GM18519 (cell line): ENCODE results near the gene ACBD4.

Experiments
- ATAC-seq: cut with Tn5 transposase; IDR thresholded peaks from one replicate; pipeline ENCODE4 v1.9.1; 2021; ENCODE audit warnings: mild to moderate bottlenecking, moderate library complexity; ENCODE audit not compliant: unreplicated experiment, low FRiP score

Gene ACBD4

DNA sequence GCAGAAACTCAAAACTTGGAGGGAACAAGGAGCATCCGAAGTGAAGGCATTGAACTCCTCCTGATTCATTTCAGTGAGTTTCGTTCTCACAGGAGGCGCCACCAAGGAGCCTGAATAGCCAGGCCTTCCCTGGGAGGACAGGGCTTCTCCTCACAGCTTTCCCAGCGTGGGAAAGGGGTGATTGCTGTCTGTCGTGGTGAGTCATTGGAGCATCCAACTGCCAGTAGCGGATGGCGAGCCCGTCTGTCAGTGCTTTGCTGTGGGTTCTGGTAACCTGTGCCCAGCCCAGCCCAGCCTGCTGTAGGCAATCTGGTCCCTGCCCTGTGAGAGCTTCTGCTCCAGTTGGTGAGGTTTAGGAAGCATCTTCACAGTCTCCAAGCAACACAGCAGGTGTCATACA is 31.5 kb upstream of the ACBD4 start:
- no peak for ATAC-seq

- ATAC-seq = no peak
These were observed 31.0 kb upstream of the ACBD4 start for GRCh38 chr17:45104497-45104896.

GRCh38 chr17:45104907-45105624 is 30.4 kb upstream of the ACBD4 start:
- no peak for ATAC-seq

DNA sequence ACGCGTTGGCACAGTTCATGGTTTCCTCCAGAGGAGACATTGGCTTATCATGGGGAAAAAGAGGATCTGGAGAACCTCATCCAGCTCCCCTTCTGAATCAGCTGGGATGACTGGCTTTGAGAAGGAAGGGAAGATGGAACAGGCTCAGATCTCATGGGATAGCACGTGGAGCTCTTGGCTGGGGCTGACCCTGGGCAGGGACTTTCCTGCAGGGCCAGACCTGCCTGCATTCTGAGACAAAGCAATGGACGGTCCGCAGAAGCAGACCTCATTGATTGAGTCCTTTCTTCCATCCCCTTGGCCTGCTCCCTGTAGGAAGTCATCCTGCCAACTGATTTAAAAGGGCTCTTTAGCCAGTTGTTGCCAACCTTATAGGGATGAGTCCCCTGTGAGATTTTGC is 29.4 kb upstream of the ACBD4 start:
- no peak for ATAC-seq

GRCh38 chr17:45106582-45106981 is 28.9 kb upstream of the ACBD4 start:
- no peak for ATAC-seq

DNA sequence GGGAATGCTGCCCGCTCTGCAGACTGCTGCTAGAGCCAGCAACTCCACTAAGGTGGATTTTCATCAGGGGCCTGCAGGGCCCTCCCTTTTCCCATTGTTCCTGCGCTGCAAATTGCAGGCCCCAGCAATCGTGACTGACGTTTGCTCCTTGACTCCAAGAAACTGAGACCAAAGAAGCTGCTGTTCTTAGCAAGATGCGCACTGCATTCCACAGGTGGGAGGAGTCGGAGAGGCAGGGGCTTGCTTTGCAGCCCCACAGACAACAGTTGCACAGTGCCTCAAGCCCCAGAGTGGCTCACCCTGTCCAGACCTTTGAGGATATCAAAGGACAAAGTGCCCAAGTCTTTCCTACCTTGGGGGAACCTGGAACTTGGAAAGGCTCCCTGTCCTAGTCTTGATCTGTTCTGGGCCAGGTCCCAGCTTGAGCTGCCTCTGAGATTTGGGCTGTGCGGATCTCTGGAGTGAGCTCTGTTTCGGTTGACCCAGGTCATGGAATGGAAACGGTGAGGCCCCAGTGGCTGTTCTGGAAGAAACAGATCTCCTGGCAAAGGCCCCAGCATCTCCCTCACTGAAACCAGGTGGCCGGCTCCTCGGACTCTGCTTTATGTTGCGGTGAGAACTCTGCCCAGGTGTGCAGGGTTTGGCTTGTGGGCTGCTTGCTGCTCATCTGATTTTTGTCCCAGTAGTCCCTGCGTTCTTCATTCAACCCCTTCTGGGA is 28.0 kb upstream of the ACBD4 start:
- no peak for ATAC-seq

- no peak for ATAC-seq
These were observed 27.4 kb upstream of the ACBD4 start for GRCh38 chr17:45108051-45108450.

DNA sequence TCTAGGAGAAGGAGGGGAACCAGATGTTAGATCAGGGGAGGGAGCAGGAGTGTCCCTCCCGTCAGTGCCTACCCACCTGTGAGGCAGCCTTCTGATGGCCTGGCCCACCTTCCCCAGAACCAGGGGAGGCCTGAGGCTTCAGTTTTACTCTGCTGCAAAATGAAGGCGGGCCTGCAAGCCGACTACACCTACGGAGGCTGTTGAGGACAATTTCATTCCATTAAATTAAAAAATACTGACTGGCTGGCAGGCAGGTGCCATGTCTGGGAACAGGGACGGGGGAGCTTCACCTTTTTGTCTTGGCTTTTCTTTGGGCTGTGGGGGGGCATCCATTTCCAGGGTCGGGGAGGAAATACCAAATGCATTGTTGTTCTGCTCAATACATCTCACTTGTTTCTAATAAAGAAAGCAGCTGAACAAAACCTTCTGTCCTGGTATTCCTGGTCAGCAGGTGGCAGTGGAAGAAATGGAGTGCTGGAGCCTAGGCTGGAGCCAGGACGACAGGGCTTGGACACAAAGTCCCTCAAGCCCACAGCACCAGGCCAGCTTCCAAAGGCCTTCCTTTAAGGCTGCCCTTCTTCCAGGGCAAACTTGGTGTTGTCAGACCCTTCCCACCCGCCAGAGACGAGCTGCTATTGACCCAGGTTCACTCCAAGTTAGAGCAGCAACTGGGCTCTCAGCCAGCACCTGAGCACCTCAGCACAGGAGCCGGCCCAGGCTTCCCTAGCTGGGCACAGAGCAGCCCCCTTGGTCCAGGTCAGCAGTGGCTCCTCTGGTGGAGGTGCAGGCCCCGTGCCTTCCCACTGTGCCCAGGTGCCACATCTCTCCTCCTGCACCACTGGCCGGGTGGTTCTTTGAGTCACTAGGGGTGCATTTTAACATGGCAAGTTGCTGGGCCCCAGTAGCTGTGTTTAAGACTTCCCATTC is 26.6 kb upstream of the ACBD4 start:
- no peak for ATAC-seq

DNA sequence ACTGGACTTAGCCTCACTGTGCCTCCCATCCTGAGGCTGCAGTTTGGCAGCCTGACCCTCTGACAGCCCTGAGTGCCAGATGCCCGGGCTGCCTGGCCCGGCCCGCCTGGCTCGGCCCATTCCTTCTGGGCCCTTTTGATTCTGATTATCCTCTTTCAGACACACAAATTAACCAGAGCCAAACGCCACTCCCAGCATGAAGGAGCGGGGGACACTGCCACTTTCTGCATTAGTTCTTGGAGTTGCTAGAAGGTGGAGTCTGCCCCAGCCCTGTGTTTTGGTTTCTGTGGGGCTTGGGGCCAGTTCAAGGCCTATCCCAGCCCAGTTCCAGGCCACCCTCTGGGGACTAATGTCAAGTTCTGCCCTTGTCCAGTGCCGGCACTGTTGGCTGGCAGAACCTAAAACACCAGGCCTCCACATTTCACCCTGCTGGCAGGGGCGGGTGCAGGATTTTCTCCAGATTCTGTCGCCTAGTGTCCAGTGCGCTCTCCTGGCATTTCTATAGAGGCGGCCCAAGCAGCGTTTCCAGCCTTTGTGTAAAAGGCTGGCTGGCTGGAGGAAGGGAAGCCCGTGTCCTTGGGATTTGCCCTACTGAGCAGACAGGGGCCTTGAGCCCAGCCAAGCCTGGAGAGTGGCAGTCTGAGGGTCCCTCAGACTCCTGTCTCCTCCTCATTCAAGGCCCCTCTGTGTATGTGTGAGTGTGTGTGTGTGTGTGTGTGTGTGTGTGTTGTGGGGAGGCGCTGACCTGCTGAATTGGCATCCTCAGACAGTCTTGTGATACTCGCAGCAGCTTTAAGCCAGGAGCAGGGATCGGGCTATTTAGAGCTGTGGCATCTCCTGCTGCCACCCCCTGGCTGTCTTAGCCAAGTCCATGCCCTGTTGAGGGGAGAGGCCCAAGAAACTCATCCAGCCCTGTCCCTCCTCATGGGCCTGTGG is 24.5 kb upstream of the ACBD4 start:
- no peak for ATAC-seq

GRCh38 chr17:45111850-45112249 is 23.6 kb upstream of the ACBD4 start:
- no peak for ATAC-seq

DNA sequence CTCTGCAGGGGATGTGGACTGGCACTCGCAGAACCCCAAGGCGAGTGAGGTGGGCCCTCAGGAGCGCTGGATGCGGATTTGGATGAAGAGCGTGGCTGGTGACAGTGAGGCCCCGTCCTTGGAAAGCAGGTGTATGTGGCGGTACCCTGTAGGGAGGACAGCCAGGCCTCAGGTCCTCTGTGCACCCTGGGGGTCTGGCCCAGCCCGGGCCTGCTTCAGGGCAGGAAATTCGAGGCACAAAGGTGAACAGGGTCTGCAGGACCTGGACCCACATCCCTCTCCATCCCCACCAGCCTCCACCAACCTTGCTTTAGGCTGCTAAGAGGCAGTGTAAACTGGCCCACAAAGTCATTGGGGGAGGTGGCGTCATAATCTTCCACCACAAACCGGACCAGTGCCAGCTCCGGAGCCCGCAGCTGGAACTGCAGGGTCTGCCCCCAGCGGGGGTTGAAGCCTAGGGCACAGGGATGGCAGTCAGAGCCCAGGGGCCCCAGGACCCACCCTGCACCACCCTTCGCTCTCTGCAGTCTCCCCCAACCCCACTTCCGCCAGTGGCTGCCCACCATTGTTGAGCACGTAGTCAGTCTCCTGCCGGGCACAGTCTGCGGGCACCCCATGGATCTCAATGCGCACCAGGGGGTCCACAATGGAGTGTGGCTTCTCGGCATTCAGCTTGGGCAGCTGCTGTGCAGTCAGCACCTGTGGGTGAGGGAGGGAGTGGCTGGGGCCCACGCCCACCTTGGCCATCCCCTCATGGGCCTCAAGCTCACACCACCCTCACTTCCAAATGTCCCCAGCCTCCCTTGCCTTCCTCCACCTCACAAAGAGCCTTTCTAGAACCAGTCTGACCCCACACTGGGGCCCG is 22.7 kb upstream of the ACBD4 start:
- no peak for ATAC-seq

- ATAC-seq = no peak
These were observed 22.1 kb upstream of the ACBD4 start for GRCh38 chr17:45113424-45113754.

DNA sequence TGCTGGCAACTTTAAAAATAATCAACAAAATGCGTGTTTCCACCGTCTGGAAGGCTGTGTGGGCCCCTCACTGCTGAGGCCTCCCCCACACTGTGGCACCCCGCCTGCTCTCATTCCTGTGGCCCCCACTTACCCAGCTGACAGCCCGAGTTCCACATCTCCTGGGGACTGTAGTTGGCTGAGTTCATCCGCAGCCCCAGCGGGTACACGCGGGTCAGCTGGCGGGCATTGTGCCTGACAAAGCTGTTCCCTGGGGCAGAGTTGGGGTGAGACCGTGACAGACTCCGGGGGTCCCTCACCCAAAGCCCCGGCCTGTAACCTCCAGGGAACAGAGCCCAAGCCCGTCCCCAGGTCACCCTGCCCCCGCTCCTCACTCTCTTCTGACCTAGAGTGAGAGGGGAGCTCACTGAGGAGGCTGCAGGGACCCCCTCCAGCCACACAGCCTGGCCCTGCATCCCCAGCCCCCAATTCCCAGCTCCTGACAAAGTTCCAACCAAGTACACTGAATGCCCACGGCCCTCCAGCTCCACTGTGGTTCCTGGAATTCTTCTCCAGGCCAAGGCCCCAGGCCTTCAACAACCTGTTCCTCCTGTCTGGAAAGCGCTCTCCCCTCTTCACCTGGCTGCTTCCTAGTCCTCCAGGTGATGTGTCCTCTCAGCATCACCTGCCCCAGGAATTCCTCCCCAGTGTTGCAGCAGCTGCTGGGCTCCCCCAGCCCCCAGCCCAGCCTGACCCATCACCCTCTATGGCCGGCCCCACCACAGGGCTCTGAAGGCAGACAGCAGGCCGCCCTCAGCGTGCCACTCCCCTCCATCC is 21.2 kb upstream of the ACBD4 start:
- ATAC-seq = no peak

GRCh38 chr17:45115015-45115625 is 20.4 kb upstream of the ACBD4 start:
- no peak for ATAC-seq

- no peak for ATAC-seq
These were observed 19.6 kb upstream of the ACBD4 start for GRCh38 chr17:45115871-45116270.

- ATAC-seq = no peak
These were observed 19.0 kb upstream of the ACBD4 start for GRCh38 chr17:45116434-45117016.

DNA sequence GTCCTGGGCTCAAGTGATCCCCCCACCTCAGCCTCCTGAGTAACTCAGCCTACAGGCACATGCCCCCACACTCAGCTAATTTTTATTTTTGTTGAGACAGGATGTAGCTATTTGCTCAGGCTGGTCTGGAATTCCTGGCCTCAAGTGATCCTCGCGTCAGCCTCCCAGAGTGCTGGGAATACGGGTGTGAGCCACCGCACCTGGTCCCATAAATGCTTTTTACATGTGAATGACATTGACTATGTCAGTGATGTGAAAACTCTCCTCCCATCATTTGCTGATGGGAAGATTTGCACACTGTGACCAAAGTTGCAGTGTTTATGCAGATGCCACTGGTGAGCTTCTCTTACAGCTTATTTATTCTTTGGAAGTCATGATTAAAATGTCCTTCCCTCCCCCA is 18.2 kb upstream of the ACBD4 start:
- ATAC-seq = no peak
